C4-2B (cell line): ENCODE measurements around the gene SUPV3L1.

Source experiments
- ZFX ChIP-seq: fragments of 450-650 bp; IDR thresholded peaks from 2 replicates; pipeline ENCODE4 v1.6.1; 2017
- TF ChIP-seq, protein P1 (sequence below): fragments of 450-650 bp; conservative IDR thresholded peaks from 2 replicates; pipeline ENCODE4 v1.5.1; 2017; ENCODE audit warnings: mild to moderate bottlenecking

DNA sequence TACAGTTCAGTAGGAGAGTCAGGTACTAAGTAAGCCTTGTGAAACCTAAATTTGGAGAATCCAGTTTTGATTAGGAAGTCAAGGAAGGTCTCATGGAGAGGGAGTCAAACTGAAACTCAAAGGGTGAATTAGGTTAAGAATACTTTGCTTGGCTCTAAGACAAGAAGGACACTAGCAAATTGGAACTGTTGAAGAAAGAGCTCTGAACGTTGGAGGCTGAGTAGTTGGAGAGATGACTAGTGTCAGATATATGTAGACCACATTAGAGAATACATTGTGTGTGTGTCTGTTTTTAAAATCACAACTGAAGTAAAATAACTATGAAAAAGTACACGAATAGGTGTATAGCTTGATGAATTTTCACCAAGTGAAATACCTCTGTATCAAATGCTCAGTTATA lies 49.8 kb upstream of the SUPV3L1 start:
- TF ChIP-seq, protein P1, sequence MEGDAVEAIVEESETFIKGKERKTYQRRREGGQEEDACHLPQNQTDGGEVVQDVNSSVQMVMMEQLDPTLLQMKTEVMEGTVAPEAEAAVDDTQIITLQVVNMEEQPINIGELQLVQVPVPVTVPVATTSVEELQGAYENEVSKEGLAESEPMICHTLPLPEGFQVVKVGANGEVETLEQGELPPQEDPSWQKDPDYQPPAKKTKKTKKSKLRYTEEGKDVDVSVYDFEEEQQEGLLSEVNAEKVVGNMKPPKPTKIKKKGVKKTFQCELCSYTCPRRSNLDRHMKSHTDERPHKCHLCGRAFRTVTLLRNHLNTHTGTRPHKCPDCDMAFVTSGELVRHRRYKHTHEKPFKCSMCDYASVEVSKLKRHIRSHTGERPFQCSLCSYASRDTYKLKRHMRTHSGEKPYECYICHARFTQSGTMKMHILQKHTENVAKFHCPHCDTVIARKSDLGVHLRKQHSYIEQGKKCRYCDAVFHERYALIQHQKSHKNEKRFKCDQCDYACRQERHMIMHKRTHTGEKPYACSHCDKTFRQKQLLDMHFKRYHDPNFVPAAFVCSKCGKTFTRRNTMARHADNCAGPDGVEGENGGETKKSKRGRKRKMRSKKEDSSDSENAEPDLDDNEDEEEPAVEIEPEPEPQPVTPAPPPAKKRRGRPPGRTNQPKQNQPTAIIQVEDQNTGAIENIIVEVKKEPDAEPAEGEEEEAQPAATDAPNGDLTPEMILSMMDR = no peak
- no peak for TF ChIP-seq ZFX
